ENCODE results near the gene ARHGAP42.

DNA sequence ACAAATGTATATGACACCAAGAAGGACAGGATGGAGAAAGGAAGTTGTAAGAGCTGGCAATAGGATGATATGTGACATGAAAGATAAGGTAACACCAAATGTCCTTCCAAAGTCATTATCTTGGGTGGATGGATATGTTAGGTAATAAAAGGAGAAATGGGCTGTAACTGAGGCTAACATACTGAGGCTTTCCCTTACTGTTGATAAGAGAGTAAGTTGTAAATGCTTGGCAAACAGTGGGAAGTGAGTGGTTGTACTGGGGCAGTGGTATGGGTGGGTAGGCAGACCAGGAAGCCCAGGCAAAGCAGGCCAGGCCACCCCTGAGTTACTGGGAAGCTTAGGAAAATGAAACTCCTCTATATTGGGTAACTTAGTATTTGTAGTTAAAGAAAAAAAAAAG, 73.7 kb downstream of the ARHGAP42 start:
- TF ChIP-seq, protein P1, sequence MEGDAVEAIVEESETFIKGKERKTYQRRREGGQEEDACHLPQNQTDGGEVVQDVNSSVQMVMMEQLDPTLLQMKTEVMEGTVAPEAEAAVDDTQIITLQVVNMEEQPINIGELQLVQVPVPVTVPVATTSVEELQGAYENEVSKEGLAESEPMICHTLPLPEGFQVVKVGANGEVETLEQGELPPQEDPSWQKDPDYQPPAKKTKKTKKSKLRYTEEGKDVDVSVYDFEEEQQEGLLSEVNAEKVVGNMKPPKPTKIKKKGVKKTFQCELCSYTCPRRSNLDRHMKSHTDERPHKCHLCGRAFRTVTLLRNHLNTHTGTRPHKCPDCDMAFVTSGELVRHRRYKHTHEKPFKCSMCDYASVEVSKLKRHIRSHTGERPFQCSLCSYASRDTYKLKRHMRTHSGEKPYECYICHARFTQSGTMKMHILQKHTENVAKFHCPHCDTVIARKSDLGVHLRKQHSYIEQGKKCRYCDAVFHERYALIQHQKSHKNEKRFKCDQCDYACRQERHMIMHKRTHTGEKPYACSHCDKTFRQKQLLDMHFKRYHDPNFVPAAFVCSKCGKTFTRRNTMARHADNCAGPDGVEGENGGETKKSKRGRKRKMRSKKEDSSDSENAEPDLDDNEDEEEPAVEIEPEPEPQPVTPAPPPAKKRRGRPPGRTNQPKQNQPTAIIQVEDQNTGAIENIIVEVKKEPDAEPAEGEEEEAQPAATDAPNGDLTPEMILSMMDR (IDR thresholded peaks at IDR 0.05; ENCODE audit: low read length): no peak
- TF ChIP-seq EZH2 (IDR thresholded peaks at IDR 0.05; ENCODE audit: borderline replicate concordance, low read length): no peak

Measured in OCI-LY1 (cell line).